Kidney (tissue), 14 donors: ENCODE data around the gene CYBA. TPM values are rescaled to one million over a fixed set of nuclear protein-coding genes. Genes with fewer than 3 reads are reported as not detected.

ENCODE experiments used
- DNase-seq, 5 donors: peaks; one replicate each; pipeline ENCODE4 v3.0.0-alpha.2; 2013 to 2020
- FAIRE-seq: peaks from 2 replicates; lab custom pipeline; 2012; peaks lifted over from hg19 to GRCh38; lab: Jason Lieb, UNC
- H3K27ac ChIP-seq, 2 donors: one replicate each; pipeline ENCODE4 v1.7.0; 2013; ENCODE audit warnings: low read depth in 2 of 2, low read length in 2 of 2, inconsistent platforms in 1 of 2
- H3K27me3 ChIP-seq: one replicate; pipeline ENCODE4 v1.7.1; 2013; ENCODE audit warnings: low read length, inconsistent platforms; ENCODE audit not compliant: control insufficient read depth, insufficient read depth
- H3K36me3 ChIP-seq, 3 donors: one replicate each; pipeline versions ENCODE4 v1.7.0 to v1.7.1; 2013; ENCODE audit warnings: low read length in 3 of 3, control low read depth in 1 of 3, inconsistent platforms in 1 of 3; ENCODE audit not compliant: insufficient read depth in 3 of 3, control insufficient read depth in 2 of 3
- H3K4me1 ChIP-seq, 3 donors: one replicate each; pipeline versions ENCODE4 v1.7.0 to v1.7.1; 2013; ENCODE audit warnings: low read length in 3 of 3, inconsistent platforms in 1 of 3, low read depth in 1 of 3; ENCODE audit not compliant: control insufficient read depth in 2 of 3, insufficient read depth in 2 of 3
- H3K4me3 ChIP-seq, 3 donors: one replicate each; pipeline versions ENCODE4 v1.7.0 to v1.8.1; 2013; ENCODE audit warnings: low read length in 3 of 3, control low read depth in 1 of 3, inconsistent platforms in 1 of 3
- H3K9ac ChIP-seq, 3 donors: one replicate each; pipeline versions ENCODE4 v1.7.0 to v1.7.1; 2013; ENCODE audit warnings: low read length in 3 of 3, control low read depth in 1 of 3, inconsistent platforms in 1 of 3
- H3K9me3 ChIP-seq, 3 donors: one replicate each; pipeline versions ENCODE4 v1.7.0 to v1.7.1; 2013; ENCODE audit warnings: low read length in 3 of 3, control low read depth in 1 of 3, inconsistent platforms in 1 of 3; ENCODE audit not compliant: control insufficient read depth in 2 of 3, insufficient read depth in 1 of 3
- intact Hi-C: fragments of 100-400 bp; cut with DNase I; formaldehyde crosslinking; loops from one replicate; pipeline ENCODE4 v1.11.1; 2022
- polyA plus RNA-seq: library from polyadenylated mRNA; stranded (reverse); fragments of 350-450 nt; fragmentation: Illumina TruSeq; extraction: RNeasy Lipid Tissue Mini Kit (QIAGEN cat#74804); gene quantifications from one replicate; pipeline ENCODE4 v1.2.3, GENCODE V29; 2014; ENCODE audit warnings: low read depth, low replicate concordance; ENCODE audit not compliant: insufficient read depth
- total RNA-seq: library from RNA; stranded (reverse); fragmentation: NEBNext Ultra II Directional; extraction: Animal tissue kit (Norgen Biotek cat#: 25700); gene quantifications from one replicate; pipeline ENCODE4 v1.2.1, GENCODE V29; 2021
- TF ChIP-seq, protein P1 (sequence below): IDR thresholded peaks from 3 replicates; pipeline ENCODE4 v1.5.1; 2012; ENCODE audit warnings: mild to moderate bottlenecking, moderate library complexity, borderline replicate concordance; ENCODE audit not compliant: insufficient read depth; ENCODE audit errors: extremely low read depth
- donor health status: control.
- donor health status: control.
- donor health status: control.
- donor health status: control.
- donor health status: control.
- donor health status: DM: yes; HTN: yes; CAD: no.
- donor health status: Normal renal cell carcinoma (clear cell type).

The CYBA gene
- total and polyA plus RNA-seq, 2 donors from 2014 or later = 263 to 395 TPM

DNA sequence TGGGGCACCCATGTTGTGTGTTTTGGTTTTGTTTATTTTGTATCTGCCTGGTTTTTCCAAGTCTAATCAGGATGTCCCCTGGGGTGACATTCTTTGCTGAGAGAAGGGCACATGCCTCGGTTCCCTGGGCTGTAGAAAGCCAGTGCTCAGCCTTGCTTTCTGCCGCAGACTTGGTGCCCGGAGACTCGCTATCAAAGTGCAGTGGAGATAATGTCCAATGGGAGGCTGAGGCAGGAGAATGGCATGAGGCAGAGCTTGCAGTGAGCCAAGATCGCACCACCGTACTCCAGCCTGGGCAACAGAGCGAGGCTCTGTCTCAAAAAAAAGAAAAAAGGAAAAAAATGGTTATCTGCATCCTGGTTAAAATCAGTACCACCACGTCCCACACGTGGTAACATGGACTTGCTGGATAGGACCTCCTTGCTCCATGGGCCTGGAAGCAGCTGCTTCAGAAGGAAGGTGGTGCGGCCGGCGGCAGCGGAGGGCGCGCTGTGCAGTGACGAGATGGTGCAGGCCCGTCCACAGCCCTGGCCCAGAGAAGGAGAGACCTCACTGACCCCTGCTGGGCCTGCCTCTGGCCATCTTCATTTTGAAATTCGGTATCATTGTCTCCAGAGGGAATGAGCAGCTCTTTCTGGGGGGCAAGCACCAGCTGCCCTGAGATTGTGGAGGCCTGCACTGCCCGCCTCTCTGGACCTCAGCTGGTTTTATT, 31.7 kb downstream of the CYBA start:
- Histone ChIP-seq H3K27me3 (no peaks in the 10 kb centered on the region), H3K27ac (no peak overlapping the region), H3K4me1 (no peaks in the 10 kb centered on the region), H3K4me3 (no peak overlapping the region), H3K9ac (no peak overlapping the region), H3K9me3 (no peaks in the 10 kb centered on the region), H3K36me3 (peaks cover 0 to 27% (median 15%) of the 10 kb centered on the region in 3 donors)
- no peak for FAIRE-seq
- TF ChIP-seq, protein P1, sequence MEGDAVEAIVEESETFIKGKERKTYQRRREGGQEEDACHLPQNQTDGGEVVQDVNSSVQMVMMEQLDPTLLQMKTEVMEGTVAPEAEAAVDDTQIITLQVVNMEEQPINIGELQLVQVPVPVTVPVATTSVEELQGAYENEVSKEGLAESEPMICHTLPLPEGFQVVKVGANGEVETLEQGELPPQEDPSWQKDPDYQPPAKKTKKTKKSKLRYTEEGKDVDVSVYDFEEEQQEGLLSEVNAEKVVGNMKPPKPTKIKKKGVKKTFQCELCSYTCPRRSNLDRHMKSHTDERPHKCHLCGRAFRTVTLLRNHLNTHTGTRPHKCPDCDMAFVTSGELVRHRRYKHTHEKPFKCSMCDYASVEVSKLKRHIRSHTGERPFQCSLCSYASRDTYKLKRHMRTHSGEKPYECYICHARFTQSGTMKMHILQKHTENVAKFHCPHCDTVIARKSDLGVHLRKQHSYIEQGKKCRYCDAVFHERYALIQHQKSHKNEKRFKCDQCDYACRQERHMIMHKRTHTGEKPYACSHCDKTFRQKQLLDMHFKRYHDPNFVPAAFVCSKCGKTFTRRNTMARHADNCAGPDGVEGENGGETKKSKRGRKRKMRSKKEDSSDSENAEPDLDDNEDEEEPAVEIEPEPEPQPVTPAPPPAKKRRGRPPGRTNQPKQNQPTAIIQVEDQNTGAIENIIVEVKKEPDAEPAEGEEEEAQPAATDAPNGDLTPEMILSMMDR = no peak
- DNase-seq = no peak
- intact Hi-C loops = no loop called here

DNA sequence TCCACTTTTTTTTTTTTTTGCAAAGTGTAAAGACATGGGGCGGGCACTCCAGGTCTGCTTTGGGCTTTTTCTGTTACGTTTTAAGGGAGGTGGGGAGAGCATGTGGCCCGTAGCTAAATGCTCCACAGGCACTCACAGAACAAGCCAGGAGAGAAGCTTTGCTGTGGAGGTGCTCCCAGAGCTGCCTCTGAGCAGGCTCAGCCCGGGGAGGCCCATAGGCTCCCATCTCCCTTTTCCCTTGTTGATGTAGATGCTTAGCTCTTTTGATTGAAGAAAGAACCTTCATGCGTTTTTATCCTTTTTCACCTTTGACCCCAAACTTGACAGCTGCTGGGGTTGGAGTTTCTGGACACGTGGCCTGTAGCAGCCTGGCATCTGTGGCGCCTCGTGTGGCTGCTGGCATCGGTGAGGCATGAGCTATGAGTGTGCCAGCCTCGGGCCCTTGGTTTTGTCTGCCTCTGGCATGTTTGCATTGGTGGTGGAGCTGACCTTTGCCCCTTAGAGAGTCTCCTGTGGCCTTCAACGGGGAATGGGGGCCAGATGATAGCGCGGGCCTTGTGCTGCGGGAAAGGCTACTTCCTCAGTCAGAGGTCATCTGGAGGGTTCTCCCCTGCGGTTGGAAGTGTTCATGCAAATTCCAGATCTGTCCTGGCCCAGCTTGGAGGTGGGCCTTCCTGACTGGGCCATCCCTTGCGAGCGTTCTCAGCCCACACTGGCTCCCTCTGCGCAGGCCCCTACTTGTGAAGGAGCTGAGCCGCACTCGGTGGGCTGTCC, 32.5 kb downstream of the CYBA start:
- intact Hi-C loops = no loop called here
- Histone ChIP-seq H3K36me3 (peaks cover 0 to 27% (median 14%) of the 10 kb centered on the region in 3 donors), H3K4me1 (no peaks in the 10 kb centered on the region), H3K4me3 (no peak overlapping the region), H3K27me3 (no peaks in the 10 kb centered on the region), H3K9me3 (no peaks in the 10 kb centered on the region), H3K27ac (no peak overlapping the region), H3K9ac (no peak overlapping the region)
- FAIRE-seq (no peak), DNase-seq (no peak)
- TF ChIP-seq, protein P1 = no peak

DNA sequence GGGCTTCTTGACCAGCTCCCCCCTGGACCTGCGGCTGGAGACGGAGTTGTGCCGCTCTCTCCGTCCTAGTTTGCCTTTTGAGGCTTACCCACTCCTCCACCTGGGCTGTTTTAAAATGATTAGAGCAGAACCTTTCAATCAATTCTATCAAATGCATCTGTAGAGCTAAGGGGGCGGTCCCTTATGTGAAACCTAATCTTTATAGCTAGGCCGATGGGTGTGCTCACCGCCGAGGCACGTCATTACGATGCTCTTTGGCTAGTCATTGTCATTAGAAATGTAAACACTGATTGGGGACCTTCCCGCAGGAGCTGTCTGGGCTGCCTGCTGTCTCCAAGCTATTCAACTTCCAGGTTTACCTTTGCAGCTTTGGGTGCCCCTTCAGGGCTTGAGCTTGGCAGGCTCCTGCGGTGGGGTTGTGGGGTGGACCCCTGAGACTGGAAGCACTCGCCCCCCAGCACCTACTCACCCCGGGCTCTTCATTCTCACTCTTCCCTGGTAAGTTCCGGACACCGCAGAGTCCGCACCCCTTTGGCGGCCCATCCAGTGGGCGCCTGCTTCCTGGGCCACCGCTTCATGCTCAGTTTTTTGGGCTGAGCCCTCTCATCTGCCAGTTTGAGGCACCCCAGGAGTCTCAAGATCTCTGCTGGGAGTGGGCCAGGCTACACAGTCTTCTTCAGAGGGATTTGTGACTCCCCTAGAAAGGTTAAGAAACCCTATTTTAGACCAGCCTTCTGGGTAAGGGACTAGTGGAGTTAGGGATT, 33.4 kb downstream of the CYBA start:
- Histone ChIP-seq H3K27me3 (no peaks in the 10 kb centered on the region), H3K4me1 (no peaks in the 10 kb centered on the region), H3K9ac (no peak overlapping the region), H3K9me3 (no peaks in the 10 kb centered on the region), H3K36me3 (peaks cover 0 to 21% (median 17%) of the 10 kb centered on the region in 3 donors), H3K4me3 (no peak overlapping the region), H3K27ac (no peak overlapping the region)
- DNase-seq (no peak), FAIRE-seq (no peak)
- TF ChIP-seq, protein P1 = no peak
- intact Hi-C loops = no loop called here
